HG02938 (cell line): Measurements from ENCODE around the gene ABHD12.

ENCODE experiments used
- ATAC-seq: cut with Tn5 transposase; IDR thresholded peaks from one replicate; pipeline ENCODE4 v1.9.1; 2021; ENCODE audit warnings: mild to moderate bottlenecking, moderate library complexity; ENCODE audit not compliant: unreplicated experiment

Gene ABHD12

DNA sequence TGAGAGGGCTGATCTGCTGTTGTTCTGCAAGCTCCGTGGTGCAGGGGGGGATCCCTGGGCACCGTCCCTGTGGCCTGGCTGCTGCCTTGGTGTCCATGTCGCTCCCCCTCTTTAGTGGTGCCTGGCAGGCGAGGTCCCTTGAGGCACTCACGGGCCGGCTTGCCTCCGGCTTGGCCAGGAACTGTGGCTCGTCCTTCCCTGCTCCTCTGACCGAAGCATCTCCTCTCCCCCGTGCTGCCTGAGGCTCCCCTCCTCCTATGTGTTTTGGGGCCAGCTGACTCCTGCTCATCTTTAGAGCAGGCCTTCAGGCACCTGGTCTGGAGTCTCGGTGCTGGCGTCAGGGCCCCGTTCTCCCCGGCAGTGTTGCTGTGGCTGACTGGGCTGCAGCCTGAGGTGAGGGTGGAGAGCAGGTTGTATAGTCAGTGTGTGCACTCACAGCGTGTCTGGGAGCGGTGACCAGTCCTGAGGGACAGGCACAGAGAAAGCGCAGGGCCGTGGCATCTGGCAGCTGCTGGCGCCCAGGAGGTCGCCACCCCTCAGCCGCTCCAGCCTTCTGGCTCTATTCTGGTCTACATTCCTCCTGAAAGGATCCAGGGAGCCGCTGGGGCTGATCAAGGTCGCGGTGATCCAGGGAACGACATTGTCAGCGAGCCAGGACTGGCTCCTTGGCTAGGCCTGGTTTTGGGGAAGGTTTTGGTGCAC is 99.1 kb downstream of the ABHD12 start:
- ATAC-seq = no peak

DNA sequence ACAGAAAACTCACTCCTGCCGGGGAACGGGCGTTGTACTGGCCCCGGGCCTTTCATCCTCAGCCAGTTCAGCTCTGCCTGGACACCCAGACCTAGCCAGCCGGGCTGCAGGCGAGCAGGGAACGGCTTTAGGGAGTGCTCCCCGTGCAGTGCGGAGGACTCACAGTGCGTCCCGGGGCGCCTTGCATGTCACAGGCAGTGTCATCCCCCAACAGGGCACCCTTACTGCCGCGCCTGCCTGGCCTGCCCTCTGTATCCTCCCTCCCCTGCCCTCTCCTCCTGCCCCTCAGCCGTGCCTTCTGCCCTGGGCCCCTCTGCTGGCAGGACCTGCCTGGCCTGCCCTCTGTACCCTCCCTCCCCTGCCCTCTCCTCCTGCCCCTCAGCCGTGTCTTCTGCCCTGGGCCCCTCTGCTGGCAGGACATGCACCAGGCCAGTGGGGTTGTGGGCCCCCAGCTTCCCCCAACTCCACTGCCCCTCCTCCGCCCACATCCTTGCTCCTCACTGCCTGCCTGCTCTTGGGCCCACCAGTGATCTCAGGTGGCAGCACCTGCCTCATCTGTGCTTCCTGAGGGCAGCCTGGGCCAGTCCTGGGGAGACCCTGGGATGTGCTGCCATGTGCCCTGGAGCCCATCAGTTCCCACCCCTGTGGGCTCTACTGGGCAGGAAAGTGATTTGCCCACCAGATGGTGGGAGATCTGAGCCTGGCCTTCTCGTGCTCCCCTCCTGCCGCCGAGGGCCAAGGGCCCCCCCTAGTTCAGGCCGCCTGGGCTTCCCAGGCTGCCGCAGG is 99.8 kb downstream of the ABHD12 start:
- ATAC-seq = no peak

DNA sequence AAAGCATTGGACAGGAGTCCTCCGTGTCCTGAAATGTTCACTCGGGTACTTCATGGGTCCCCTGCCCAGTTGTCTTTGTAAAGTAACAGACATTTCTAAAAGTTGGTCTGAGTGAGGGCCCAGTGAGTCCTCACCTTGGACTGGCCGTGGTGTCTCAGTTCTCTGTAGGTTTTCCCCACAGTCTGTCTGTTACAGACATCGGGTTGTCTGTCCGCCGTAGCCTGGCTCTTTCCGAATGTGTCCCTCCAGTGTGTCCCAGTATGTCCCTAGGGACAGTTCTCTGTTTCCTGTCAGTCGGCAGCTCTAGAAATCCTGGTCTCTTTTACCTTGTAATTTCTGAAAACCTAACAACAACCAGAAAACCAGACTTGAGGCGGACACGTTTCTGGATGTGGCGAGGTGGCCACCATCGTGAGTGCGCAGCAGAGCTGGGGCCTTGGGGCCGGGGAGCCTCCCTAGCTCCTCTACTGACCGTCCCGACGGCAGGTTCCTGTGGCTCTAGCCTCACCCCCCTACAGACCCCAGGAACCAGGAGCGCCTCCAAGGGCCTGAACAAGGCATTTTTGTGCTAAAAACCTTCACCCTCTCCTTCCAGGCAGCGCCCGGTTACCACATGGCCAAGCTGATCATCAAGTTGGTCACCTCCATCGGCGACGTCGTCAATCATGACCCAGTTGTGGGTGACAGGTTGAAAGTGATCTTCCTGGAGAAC is 100.6 kb downstream of the ABHD12 start:
- no peak for ATAC-seq

DNA sequence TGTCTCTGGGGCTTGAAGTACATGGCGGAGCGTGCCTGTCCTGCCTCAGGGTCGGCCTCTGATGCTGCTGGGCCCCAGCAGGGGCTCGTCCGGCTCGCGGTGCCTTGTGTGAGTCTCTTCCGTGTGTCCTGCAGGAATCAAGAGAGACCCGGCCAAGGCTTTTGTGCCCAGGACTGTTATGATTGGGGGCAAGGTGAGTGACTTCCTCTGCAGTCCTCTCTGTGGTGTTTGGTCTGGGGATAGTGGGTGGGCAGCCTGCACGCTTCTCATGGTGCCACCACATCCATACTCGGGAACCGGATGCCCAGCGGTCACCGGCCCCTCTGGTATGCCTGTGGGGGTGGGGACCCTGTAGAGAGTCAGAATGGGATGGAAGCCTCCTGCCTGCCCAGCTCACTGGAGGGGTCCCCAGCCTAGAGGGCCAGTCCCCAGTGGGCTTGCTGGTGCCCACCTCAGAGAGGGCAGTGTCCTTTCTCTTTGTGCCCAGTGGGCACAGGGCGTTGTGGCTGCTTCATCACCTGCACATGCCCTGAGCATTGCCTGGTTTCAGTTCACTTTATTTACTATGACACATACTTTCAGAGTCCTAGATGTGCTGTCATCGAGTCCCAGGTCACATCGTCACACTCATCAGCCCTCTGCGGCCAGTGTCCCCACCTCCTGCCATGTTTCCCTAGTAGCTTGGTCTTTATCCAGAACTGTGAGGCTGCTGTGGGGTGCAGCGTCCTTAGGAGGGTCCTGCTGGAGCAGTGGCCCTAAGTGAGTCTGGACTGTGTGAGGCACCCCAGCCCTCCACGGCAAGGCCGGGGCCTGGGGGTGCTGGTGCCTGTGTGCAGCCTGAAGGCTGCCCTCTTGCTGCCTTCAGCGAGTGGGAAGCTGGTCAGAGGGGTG is 102.1 kb downstream of the ABHD12 start:
- ATAC-seq = peak; percentile 94

DNA sequence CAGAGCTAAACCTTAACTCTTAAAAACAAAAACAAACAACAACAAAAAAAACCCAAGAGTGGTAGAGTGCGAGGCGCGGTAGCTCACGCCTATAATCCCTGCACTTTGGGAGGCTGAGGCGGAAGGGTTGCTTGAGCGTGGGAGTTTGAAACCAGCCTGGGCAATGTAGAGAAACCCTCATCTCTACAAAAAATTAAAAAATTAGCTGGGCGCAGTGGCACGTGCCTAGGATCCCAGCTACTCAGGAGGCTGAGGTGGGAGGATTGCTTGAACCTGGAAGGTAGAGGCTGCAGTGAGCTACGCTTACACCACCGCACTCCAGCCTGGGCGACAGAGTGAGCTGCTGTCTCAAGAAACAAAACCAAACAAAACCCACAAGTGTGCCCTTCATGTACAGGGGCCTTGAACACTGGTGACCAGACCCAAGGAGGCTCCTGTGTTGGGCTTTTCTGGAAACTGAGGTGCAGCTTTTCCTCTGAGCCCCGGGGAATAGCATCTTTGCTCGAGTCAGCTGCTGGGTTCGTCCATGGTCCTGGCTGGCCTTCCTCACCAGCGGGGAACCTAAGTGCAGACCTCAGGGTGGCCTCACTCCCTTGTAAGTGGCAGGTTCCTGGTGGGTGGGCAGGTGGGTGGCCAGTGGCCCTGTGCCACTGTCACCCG is 102.9 kb downstream of the ABHD12 start:
- ATAC-seq = no peak

DNA sequence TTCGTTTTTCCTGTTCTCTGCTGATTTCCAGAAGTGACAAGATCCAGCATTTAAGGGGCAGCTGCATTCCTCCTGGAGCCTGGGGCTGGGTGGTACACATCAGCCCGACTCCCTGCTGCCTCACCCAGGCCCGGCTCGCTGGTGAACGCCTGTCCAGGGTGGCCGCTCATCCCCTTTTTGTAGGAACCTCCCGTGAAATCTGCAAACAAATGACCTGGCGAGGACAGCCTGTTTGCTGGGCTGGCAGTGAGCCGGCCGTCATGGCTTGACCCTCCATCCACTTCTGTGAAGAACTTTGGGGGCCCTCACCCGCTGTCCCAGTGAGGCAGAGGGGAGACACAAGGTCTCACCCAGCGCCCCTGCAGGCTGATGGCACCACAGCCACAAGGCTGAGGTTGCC is 103.7 kb downstream of the ABHD12 start:
- ATAC-seq = no peak

DNA sequence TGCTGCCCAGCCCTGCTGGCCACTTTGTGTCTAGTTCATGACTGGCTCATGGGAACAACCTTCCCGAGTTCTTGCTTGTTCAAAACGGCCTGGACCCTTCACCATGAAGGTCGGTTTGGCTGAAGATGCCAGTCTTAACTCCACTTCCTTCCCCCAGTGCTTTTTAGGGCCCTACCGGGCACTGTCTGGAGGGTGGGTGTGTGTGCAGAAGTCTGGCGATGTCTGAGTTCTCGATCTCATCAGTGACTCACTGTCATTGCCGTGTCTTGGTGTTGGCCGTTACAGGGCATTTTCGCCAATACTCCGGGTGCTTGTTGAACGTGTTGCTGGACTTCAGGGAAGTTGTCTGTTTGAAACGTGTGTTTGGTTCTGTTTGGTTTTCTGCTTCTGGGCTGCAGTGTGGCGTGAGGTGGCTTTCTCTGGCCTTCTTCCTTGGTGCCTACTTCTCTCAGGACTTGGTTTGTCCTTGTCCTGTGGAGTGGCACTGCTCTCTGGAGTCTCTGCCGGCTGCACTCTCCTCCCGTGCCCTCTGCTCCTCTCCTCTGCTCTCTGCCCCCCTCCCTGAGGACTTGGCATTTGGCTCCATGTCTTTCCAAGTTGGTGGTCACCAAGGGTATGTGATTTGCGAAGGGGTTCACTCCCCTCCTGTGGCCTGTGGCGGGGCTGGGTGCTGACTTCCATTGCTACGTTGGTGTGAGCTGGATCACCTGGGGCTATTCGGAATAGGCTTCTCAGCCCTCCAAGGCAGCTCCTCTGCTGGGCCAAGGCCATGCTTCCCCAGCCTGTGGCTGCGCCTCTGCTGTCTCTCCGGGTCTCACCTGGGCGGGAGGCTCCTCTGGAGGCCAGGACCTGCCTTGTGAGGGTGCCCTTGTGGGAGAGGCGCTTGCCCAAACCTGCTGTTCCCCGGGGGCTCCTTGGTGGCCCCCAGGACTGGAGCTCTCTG is 104.5 kb downstream of the ABHD12 start:
- no peak for ATAC-seq

DNA sequence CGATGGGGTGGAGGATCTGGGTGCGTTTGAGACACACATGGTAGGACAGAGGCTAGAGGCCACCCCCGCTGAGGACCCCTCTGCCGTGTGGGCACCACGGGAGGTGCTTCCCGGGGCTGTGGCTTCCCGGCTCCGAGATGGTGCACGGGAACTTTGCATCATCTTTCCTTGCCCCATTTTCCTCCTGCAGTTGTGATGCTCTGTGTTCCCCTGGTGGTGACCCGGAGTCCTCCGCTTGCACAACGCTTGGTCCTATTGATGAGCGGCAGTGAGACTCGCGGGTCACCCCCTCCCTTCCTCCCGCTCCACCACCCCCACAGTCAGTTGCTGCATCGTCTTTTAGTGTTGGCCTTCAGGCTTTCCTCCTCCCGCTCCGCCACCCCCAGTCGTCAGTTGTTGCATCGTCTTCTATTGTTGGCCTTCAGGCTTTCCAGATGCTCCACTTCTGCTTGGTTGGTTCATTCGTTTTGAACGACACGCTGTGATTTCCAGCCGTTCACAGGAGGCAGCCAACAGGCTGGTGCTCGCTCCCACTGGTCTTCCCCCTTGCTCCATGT is 105.5 kb downstream of the ABHD12 start:
- ATAC-seq = no peak

DNA sequence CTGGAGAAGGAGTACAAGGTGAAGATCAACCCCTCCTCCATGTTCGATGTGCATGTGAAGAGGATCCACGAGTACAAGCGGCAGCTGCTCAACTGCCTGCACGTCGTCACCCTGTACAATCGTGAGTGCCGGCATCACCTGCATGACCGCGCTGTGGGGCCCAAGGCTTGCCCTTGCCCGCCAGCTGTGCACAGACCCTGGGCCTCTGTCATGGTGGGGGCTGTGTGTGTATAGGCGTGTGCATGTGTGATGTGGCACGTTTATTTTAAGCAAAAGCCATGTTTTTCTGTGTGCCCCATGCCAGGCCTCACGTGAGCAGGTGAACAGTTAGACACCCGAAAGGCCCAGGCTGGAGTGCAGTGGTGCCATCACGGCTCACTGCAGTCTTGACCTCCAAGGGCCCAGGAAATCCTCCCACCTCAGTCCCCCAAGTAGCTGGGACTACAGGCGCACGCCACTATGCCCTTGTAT is 106.5 kb downstream of the ABHD12 start:
- no peak for ATAC-seq

DNA sequence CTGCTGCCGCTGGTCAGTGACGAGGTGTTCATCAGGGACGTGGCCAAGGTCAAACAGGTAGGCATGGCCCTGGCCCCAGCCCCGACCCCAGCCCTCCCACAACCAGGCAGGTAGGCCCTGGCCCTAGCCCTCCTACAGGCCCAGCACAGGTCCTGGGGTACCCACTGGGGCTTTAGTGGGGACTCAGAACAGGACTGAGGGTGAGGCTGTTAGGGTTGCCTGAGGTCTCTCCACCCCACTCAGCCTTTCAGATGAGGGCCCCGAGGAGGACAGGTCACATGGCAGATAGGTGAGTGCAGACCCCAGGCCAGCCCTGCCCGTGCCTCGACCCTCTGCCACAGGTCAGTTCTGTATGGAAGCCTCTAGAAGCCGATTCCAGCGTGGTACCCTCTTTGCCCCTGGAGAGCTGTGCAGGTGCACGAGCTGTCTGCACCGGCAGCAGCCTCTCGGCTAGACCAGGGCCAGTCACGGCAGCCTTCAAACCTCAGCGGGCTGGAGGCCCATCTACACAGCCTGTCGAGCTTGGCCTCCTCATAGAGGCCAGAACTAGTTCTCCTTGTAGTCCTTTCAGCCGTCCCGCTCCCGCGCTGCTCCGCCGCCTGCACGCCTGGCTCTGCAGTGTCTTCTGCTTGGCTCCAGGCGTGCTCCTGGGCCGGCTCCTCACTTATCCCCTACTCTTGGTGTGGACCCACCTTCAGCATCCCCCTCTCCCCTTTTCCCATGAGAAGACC is 107.2 kb downstream of the ABHD12 start:
- no peak for ATAC-seq

DNA sequence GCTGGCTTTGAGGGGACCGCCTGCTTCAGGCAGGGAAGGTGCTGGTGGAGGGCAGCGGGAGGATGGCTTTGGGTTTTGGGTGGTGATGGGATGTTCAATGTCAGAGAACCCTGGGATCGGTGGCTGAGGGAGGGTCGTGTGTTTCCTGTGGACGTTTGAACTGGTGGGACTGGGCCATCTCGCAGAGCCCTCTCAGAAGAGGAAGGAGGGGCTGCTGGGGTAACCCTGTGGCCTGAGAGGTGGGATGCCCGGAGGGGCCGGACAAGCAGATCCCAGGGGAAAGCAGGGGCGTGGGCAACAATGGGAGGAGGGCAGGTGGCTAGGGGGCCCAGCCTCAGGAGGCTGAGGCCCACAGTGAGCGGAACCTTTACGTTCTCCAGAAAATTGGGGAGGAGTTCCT is 107.8 kb downstream of the ABHD12 start:
- ATAC-seq = no peak

DNA sequence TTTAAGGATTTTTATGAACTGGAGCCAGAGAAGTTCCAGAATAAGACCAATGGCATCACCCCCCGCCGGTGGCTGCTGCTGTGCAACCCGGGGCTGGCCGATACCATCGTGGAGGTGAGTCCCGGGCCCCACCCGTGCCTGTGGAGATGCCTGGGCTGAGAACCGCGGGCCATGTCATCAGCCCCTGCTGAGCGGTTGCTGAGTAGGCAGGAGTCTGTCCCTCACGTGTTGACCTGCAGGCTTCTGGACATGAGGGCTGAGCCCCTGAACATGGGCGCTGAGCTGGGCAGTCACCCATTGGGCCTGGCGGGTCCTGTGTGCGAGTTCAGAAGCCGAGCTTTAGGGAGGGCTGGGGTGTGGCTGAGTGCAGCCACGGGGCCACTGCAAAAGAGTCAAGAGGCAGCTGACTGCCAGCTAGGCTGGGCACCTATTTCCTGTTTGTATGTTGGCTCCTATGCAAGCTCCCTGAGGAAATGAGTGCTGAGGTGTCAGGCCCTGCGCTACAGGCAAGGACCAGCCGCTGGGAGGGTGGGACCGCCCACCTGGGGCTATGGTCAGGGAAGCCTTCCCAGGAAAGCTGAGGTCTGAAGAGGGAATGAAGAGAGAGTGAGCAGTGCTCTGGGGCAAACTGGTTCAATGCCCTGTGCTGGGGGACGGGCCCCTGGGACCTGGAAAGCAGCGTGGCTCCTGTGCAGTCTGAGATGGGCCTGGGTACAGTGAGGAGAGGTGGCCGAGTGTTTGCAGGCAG is 108.4 kb downstream of the ABHD12 start:
- no peak for ATAC-seq

DNA sequence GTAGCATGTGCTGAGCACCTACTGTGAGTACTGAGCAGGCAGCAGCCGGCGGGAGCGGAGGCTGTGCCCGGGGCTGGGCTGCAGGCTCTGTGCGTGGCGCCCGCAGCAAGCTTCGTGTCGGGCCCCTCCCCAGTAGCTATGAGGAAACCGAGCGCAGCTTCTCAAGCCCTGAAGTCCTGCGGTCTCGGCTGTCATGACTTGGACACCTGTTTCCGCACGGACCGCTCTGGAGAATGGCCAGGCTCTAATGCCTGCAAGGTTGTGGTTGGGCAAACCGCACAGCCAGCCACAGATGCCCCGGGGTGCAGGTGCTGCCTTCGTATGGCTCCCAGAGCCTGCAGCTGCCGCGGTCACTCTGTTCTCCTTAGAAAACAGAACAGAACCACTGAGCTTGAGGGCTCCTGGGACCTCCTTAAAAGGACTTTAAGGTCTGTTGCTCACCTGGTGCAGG is 109.1 kb downstream of the ABHD12 start:
- ATAC-seq = peak; percentile 53

DNA sequence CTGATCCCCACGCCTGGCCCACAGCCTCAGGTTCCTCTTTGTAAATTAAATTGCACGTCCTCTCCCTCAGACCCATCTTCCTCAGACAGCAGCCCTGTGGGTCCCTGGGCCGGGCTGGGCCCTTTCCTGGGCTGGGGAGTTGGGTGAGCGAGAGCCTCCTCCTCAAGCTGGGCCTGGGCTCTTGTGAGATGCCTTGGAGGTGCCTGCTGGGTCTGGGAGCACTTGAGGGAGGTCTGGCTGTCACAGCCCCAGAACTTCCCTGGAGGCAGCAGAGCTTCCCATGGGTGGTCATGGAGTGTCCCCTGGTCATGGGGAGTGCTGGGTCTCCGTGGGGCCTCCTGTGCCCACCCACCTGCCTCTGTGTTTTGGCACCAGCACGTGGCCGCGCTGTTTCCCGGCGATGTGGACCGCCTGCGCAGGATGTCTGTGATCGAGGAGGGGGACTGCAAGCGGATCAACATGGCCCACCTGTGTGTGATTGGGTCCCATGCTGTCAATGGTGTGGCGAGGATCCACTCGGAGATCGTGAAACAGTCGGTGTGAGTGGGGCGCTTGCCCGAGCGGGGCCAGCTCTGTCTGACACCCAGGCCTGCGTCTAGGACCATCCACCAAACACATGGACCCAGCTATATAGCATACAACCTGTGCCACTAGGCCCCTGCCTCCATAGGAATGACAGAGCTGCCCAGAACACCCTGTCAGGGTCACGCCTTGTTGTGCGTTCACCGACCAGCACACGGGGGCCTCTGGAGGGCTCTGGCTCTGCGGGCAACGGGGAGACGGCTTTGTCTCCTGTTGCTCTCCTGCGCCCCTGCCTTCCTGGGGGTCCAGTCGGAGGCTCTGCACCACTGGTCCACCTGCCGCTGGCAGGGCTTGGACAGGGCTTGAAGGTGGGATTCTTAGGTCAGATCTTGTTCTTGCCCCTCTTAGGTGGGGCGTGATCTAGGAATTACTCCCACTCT is 109.8 kb downstream of the ABHD12 start:
- no peak for ATAC-seq

DNA sequence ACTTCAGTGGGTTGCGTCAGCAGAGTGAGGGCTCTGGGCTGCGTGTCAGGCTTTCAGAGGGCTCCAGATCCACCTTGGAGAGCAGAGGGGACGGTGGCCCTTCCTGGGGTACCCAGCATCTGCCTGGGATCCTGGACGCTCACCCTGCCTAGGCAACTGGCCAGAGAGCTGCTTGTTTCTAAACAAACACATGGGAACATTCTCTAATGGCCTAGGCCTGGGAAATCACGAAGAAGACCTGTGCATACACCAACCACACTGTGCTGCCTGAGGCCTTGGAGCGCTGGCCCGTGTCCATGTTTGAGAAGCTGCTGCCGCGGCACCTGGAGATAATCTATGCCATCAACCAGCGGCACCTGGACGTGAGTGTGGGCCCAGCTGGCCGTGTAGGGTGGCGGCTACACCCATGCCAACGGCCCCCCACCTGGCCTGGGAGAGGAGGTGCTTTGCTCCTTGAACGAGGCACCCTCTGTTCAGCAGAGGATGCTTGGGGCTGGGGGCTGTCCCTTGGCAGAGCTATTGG is 110.5 kb downstream of the ABHD12 start:
- ATAC-seq = no peak

DNA sequence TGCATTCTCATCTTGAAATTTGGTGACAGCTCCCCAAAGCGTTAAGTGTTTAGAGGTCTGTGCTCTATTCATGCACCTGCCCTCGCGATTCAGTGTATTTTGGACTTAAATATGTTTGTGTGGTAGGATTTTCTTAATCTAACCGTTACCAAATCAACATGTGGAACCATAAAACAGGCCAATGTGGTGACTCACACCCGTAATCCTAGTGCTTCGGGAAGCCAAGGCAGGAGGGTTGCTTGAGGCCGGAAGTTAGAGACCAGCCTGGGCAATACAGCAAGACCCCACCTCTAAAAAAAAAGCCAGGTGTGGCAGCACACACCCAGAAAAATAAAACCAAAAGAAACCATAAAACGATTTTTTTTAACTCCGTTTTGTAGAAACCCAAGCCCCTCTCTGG is 111.2 kb downstream of the ABHD12 start:
- no peak for ATAC-seq
